Measurements from ENCODE around the gene DMD.

- peak; percentile 43 for TF ChIP-seq CTCF (conservative IDR thresholded peaks at IDR 0.05; ENCODE audit: low read length)
- TF ChIP-seq EZH2phosphoT487 (IDR thresholded peaks at IDR 0.05; ENCODE audit: borderline replicate concordance), result no peak
Observed at GRCh38 chrX:32483534-32484136, 727.7 kb downstream of the DMD start.
